ENCODE results near the gene DSCAM.

The DSCAM gene

GRCh38 chr21:40021558-40022351 lies 825.2 kb downstream of the DSCAM start:
- FAIRE-seq: no peak

- no peak for FAIRE-seq
Observed at GRCh38 chr21:40020651-40021050, 826.3 kb downstream of the DSCAM start.

GRCh38 chr21:40018871-40019475 lies 828.0 kb downstream of the DSCAM start:
- no peak for FAIRE-seq

- no peak for FAIRE-seq
Observed at GRCh38 chr21:40016667-40017066, 830.3 kb downstream of the DSCAM start.

GRCh38 chr21:40016234-40016633 lies 830.7 kb downstream of the DSCAM start:
- FAIRE-seq: no peak

DNA sequence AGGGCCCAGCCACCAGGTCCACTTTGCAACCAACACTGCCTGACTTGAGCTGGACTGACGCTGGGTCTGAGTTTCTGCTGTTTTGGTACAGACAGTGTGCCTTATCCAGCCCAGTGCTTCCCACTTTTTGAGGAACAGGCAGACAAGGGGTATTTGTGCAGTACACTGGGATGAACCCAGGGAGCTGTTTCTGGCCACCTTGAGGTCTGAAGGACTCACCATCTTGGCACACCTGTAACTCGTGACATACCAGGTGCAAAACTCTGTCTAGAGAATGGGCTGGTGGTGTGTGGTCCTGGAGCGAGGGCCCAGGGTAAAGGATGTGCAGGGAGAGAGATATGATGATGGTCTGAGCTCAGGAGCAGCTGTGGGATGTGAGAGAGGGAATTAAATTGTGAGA lies 831.1 kb downstream of the DSCAM start:
- no peak for FAIRE-seq

DNA sequence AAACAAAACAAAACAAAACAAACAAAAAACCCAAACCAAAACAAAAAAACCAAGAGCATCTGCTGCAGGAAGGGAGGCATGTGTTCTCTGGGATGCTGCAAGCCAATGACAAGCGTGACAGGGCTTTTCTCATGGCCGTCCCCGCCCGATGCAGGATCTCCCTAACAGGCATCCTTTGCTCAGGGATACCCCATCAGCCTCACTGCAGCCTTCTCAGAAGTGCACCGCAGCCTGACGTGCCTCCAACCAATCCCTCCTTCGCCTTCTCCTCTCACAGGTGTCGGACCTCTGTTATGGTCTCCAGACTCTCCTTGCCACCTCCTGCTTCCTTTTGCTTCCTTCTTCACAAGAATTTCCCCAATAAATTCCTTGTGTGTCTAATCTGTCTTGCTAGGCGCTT lies 832.6 kb downstream of the DSCAM start:
- no peak for FAIRE-seq

DNA sequence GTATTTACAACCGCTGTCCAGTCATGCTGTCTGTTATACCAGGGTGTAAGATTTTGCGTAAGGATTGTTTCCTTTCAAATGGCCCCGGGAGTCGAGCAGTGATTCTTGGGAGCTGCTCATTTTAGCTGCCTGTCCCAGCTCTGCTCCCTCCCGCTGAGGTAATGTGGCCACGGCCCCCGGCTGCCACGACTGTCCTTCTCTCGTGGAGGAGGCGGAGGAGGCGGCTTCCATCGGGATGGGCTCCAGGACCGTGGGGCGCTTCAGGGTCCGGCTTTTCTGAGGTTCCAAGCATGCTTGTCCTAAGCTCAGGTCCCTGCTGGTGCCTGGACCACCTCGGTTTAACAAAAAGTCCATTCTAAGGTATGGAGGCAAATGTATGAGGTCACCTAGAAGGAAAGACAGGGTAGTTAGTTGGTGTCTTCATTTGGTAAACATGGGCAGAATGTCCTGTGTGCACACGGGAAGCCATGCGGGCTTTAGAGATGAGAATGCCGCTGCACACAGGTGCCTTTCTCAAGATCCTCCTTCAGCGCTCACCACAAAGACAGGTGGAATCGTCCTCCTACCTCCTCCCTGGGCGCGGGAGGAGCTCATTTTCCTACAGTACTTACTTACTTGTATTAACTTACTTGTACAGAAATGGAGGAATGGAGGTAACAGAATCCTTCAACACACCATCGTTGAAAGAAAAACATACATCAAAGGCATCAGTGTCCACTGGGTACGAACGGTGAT lies 833.8 kb downstream of the DSCAM start:
- FAIRE-seq: no peak

- FAIRE-seq: no peak
Observed at GRCh38 chr21:40011371-40011770, 835.6 kb downstream of the DSCAM start.

GRCh38 chr21:40002978-40003377 lies 844.0 kb downstream of the DSCAM start:
- FAIRE-seq: no peak

GRCh38 chr21:39984286-39984991 lies 862.5 kb downstream of the DSCAM start:
- no peak for FAIRE-seq

DNA sequence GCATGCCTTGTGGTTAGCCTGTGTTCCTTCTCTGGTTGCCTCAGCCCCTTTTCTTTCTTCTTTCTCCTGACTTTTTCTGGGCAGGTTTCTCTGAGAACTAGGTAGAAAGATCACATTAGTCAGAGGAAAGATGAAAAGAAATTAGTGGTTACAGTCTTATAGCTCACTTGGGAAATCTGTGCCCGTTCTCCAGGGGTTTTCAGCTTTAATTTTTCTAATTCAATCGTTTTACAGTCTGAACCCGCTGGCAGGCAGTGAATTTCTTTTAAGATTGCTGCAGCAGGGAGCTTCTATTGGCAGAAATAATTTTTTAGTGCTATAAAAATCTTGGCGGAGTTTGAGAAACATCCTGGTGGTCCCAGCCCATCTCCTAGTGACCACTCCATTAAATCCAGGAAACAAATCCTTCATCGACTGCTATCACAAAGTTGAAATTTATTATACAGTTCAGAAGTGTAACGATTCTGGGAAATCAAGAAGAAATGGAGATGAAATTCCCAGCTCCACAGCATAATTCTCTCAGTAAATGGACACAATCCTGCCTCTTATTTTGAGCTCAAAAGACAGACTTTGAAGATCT lies 866.6 kb downstream of the DSCAM start:
- FAIRE-seq: no peak

DNA sequence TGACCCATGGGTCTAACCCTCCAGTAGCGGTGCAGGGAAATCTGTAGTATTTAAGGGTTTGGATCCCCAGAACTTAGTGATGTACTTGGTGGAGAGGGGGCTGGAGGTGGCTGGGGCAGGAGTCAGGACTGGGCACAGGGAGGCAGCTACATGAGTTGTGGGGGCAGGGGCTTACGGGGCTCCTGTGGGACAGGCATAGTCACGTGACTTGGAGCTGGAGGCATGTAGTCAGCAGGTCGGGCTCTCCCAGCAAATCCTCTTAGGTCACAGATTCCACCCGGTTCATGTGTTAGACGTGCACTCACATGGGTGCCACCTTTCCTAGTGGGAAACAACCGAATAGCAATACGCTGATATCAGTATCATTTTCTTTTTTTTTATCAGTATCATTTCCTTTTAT lies 867.6 kb downstream of the DSCAM start:
- no peak for FAIRE-seq

GRCh38 chr21:39976800-39977199 lies 870.2 kb downstream of the DSCAM start:
- no peak for FAIRE-seq

- FAIRE-seq: no peak
Observed at GRCh38 chr21:39972976-39973770, 873.8 kb downstream of the DSCAM start.

- FAIRE-seq: no peak
Observed at GRCh38 chr21:39972471-39972870, 874.5 kb downstream of the DSCAM start.

DNA sequence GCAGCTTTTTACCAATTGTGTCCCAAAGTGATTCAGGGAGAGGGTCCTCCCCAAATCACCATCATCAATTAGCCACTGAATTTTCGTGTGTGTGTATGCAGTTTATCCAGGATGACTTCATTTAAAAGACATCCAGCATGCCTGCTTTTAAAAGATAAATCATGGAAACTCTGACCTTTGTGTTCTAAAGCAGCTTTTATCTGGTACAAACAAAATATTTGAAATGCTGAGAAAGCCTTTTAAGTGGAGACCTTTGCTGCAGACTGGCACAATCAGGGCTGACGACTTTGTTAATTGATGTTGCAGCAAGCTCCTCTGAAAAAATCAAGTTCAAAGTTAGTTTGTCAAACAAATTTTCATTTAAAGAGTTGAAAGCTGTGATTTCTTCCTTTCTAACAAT lies 875.0 kb downstream of the DSCAM start:
- no peak for FAIRE-seq

DNA sequence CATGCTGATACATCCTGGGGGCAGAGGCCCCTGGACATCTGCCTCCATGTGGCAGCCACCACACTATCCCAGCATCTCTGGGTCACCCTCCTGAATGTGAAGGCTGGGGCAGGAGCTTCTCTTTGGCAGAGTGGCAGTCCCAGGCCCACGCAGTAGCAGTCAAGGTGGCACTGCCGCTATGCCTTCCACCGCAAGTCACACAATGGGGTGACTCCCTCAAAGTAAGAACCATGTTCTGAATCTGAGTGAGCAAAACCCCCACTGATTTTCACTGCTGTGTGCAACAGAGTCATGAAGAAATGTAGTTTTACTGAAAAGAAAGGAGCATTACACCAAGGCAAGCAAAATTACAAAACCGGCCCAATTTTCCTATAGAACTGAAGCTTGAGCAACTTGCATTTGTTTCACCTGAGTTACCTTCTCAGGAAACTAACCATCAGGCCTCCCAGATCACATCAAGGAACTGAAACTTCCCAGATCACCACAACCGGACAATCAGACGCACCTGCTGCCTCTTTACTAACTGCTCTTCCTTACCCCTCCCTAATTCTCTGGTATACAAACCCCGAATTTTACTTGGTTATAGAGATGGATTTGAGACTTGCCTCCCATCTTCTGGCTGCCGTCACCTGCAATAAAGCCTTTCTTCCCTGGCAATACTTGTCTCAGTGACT lies 877.1 kb downstream of the DSCAM start:
- FAIRE-seq: no peak

DNA sequence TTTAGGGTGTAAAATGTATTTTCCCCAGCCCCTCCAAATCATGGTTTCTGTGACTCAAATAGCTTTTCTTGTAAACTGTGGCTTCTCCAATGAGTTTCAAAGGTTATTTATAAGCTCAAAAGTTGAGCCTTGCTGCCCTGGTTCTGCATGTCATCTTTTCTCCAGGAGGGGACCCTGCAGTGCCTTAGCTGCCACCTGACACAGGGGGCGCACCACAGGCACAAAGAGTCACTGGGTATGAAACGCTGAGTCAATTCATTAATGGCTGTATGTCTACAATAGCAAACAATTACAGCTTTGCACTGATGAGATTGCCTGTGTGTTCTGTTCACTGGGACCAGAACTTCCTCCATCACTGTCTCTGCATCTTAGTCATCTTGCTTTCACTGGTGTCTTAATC lies 878.9 kb downstream of the DSCAM start:
- no peak for FAIRE-seq

DNA sequence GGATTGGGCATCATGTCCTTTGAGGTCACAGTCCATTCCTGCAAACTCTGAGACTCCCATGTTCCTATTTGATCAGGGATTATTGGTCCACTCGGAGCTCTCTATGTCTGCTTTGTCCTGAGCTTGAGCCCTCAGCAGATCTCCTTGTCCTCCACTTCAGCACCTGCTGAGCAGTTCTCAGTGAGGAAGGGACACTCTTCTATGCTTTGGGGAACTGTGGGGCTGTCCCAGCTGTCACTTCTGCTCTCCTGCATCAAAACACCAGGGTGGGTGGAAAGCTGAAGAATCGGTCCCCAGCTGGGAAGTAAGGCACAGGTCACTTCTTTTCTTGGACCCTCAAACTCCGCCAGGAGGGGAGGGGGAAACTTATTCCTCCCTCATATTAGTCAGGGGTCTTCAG lies 880.2 kb downstream of the DSCAM start:
- FAIRE-seq: no peak

DNA sequence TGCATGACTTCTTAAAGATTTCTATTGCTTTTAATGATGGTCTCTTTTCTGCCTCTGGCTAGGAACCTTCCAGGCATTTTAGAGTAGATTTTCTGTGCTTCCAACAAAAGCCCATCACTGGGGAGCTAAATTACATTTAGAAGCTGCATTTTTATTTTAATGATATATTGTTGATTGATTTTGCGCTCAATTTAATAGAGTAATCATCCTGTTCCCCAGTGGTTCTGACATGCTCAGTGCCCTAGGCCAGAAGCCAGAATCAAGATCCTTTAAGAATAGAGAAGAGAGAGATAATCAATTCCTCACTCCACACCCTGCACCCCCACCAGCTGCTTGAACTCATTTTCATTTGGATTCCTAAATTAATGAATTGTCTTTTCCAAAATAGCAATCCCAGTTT lies 881.9 kb downstream of the DSCAM start:
- FAIRE-seq: no peak

DNA sequence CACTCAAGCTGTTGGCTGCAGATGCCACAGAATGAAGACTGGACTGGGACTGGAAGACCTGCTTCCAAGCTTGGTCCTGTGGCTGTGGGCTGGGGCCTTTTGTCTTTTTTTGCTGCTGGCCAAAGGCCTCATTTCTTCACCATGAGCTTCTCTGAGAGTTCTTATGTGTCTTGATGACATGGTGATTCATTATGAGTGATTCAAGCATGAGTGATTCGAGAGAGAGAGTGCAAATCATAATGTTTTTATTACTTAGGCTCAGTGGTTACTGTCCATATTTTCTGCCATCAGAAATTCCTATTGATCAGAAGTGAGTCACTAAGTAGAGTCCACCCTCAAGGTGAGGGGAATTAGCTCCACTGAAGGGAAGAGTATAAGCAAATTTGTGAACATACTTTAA lies 885.7 kb downstream of the DSCAM start:
- FAIRE-seq: no peak
